Measurements from ENCODE around the gene STARD8. TPM values are rescaled to one million over a fixed set of nuclear protein-coding genes. Genes with fewer than 3 reads are reported as not detected.
"Not testable (repeated sequence)": the region's sequence is repeated elsewhere in the genome, so short reads cannot be mapped to it uniquely, and the experiment has no call there.

Gene STARD8
- total and polyA plus RNA-seq, 2 donors from 2014 or later = 12.7 to 23.4 TPM

DNA sequence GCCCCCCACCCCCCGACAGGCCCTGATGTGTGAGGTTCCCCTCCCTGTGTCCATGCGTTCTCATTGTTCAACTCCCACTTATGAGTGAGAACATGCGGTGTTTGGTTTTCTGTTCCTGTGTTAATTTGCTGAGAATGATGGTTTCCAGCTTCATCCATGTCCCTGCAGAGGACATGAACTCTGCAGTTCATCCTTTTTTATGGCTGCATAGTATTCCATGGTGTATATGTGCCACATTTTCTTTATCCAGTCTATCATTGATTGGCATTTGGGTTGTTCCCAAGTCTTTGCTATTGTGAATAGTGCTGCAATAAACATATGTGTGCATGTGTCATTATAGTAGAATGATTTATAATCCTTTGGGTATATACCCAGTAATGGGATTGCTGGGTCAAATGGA lies 32.7 kb upstream of the STARD8 start:
- H3K27me3 ChIP-seq (ENCODE audit: control insufficient read depth, insufficient read depth, low read length); H3K9ac ChIP-seq (ENCODE audit: low read length in 3 of 3); H3K27ac ChIP-seq (ENCODE audit: low read depth in 2 of 2, low read length in 2 of 2); FAIRE-seq; H3K4me1 ChIP-seq (ENCODE audit: control insufficient read depth in 2 of 3, insufficient read depth in 2 of 3, low read depth in 1 of 3, low read length in 3 of 3); DNase-seq; H3K9me3 ChIP-seq (ENCODE audit: control insufficient read depth in 2 of 3, insufficient read depth in 1 of 3, low read length in 3 of 3); intact Hi-C loops (cut with DNase I); H3K36me3 ChIP-seq (ENCODE audit: control insufficient read depth in 2 of 3, insufficient read depth in 3 of 3, low read length in 3 of 3); H3K4me3 ChIP-seq (ENCODE audit: low read length in 3 of 3): not testable (repeated sequence)

DNA sequence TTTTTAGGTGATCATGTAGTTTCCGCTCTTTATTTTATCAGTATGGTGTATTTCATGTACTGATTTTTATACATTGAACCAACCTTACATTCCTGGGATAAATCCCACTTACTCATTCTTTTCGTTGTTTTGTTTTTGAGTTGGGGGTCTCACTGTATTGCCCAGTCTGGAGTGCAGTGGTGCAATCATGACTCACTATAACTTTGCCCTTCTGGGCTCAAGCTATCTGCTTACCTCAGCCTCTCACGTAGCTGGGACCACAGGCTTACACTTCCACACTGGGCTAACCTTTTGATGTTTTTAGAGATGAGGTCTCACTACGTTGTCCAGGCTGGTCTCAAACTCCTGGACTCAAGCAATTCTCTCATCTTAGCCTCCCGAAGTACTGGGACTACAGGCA lies 19.5 kb upstream of the STARD8 start:
- no peak overlapping the region for H3K4me3 ChIP-seq (ENCODE audit: low read length in 3 of 3)
- no peaks in the 10 kb centered on the region for H3K4me1 ChIP-seq (ENCODE audit: control insufficient read depth in 2 of 3, insufficient read depth in 2 of 3, low read depth in 1 of 3, low read length in 3 of 3)
- TF ChIP-seq, protein P1, sequence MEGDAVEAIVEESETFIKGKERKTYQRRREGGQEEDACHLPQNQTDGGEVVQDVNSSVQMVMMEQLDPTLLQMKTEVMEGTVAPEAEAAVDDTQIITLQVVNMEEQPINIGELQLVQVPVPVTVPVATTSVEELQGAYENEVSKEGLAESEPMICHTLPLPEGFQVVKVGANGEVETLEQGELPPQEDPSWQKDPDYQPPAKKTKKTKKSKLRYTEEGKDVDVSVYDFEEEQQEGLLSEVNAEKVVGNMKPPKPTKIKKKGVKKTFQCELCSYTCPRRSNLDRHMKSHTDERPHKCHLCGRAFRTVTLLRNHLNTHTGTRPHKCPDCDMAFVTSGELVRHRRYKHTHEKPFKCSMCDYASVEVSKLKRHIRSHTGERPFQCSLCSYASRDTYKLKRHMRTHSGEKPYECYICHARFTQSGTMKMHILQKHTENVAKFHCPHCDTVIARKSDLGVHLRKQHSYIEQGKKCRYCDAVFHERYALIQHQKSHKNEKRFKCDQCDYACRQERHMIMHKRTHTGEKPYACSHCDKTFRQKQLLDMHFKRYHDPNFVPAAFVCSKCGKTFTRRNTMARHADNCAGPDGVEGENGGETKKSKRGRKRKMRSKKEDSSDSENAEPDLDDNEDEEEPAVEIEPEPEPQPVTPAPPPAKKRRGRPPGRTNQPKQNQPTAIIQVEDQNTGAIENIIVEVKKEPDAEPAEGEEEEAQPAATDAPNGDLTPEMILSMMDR (IDR thresholded peaks at IDR 0.05; ENCODE audit: borderline replicate concordance, extremely low read depth, insufficient read depth) = no peak
- no peak for DNase-seq
- no peak overlapping the region for H3K27ac ChIP-seq (ENCODE audit: low read depth in 2 of 2, low read length in 2 of 2)
- intact Hi-C loops (cut with DNase I) = no loop called here
- H3K36me3 ChIP-seq (ENCODE audit: control insufficient read depth in 2 of 3, insufficient read depth in 3 of 3, low read length in 3 of 3) = no peaks in the 10 kb centered on the region
- FAIRE-seq = no peak
- no peak overlapping the region for H3K9ac ChIP-seq (ENCODE audit: low read length in 3 of 3)
- no peaks in the 10 kb centered on the region for H3K27me3 ChIP-seq (ENCODE audit: control insufficient read depth, insufficient read depth, low read length)
- no peaks in the 10 kb centered on the region for H3K9me3 ChIP-seq (ENCODE audit: control insufficient read depth in 2 of 3, insufficient read depth in 1 of 3, low read length in 3 of 3)

DNA sequence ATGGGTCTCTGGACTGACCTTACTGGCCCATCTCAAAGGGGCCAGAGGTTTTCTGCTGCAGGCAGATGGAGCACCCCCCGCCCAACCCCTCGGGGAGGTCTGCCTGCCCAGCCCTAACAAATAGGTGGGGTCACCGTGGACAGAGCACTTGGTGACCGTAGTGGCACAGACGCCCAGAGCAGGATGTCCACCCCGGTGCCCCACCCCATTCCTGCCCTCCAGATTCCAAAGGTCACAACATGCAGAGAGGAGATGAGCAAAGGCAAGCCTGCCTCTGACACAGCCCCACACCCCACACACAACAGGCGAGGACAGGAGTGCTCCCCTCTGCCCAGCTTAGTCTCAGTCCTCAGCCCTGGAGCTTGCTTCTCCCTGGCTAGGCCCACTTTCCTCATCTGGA lies 17.5 kb upstream of the STARD8 start:
- FAIRE-seq; DNase-seq; H3K27me3 ChIP-seq (ENCODE audit: control insufficient read depth, insufficient read depth, low read length); H3K27ac ChIP-seq (ENCODE audit: low read depth in 2 of 2, low read length in 2 of 2); H3K36me3 ChIP-seq (ENCODE audit: control insufficient read depth in 2 of 3, insufficient read depth in 3 of 3, low read length in 3 of 3); H3K9ac ChIP-seq (ENCODE audit: low read length in 3 of 3); H3K4me3 ChIP-seq (ENCODE audit: low read length in 3 of 3); H3K4me1 ChIP-seq (ENCODE audit: control insufficient read depth in 2 of 3, insufficient read depth in 2 of 3, low read depth in 1 of 3, low read length in 3 of 3); H3K9me3 ChIP-seq (ENCODE audit: control insufficient read depth in 2 of 3, insufficient read depth in 1 of 3, low read length in 3 of 3); intact Hi-C loops (cut with DNase I): not testable (repeated sequence)

DNA sequence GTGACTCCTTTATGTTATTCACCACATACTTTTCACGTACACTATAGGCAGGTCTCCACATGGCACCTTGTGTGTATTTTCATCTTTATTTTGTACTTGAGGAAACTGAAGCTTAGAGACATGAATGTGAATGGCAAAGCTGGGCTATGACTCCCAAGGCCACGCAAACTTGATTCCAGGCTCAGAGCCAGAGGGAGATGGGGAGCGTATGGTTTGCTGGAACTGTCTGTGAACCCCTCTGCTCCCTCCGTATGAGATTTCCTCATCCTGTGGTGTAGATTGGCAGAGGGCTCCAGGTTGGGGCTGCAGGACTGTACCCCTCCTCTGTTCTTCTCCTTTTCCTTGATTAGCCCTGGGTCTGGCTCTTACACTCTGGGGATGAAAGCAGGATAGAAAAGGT lies 16.1 kb upstream of the STARD8 start:
- no peak for FAIRE-seq
- Histone ChIP-seq H3K4me1 (ENCODE audit: control insufficient read depth in 2 of 3, insufficient read depth in 2 of 3, low read depth in 1 of 3, low read length in 3 of 3) (no peaks in the 10 kb centered on the region), H3K27me3 (ENCODE audit: control insufficient read depth, insufficient read depth, low read length) (no peaks in the 10 kb centered on the region), H3K27ac (ENCODE audit: low read depth in 2 of 2, low read length in 2 of 2) (no peak overlapping the region), H3K36me3 (ENCODE audit: control insufficient read depth in 2 of 3, insufficient read depth in 3 of 3, low read length in 3 of 3) (no peaks in the 10 kb centered on the region), H3K4me3 (ENCODE audit: low read length in 3 of 3) (no peak overlapping the region), H3K9ac (ENCODE audit: low read length in 3 of 3) (no peak overlapping the region), H3K9me3 (ENCODE audit: control insufficient read depth in 2 of 3, insufficient read depth in 1 of 3, low read length in 3 of 3) (no peaks in the 10 kb centered on the region)
- intact Hi-C loops (cut with DNase I) = no loop called here
- TF ChIP-seq, protein P1 (IDR thresholded peaks at IDR 0.05; ENCODE audit: borderline replicate concordance, extremely low read depth, insufficient read depth) = no peak
- peak in 1 of 5 donors; percentile 40 for DNase-seq

DNA sequence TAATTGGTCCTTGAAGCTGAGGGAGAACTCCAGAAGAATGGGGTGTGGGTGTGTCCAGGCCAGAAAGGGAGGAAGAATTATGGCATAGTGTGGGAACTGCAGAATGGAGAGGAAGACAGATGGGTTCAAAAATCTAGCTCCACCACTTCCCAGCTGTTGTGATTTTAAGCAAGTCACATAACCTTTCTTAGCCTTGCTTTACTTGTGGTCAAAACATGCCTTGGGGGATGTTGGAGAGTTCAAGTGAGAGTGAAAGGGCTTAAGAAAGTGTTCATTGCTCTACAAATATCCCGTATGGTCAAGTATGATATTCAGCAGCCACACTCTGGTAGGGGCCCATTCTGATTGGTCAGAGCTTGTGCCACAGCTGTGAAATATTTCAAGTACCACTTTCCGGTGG lies 15.0 kb upstream of the STARD8 start:
- intact Hi-C loops (cut with DNase I) = no loop called here
- TF ChIP-seq, protein P1 (IDR thresholded peaks at IDR 0.05; ENCODE audit: borderline replicate concordance, extremely low read depth, insufficient read depth) = no peak
- FAIRE-seq = no peak

More for the DNA sequence above, 15.0 kb upstream of the STARD8 start:
- no peaks in the 10 kb centered on the region for H3K36me3 ChIP-seq (ENCODE audit: control insufficient read depth in 2 of 3, insufficient read depth in 3 of 3, low read length in 3 of 3)
- peak in 1 of 5 donors; percentile 26 for DNase-seq
- no peaks in the 10 kb centered on the region for H3K9me3 ChIP-seq (ENCODE audit: control insufficient read depth in 2 of 3, insufficient read depth in 1 of 3, low read length in 3 of 3)
- no peaks in the 10 kb centered on the region for H3K27me3 ChIP-seq (ENCODE audit: control insufficient read depth, insufficient read depth, low read length)
- no peak overlapping the region for H3K4me3 ChIP-seq (ENCODE audit: low read length in 3 of 3)
- H3K4me1 ChIP-seq (ENCODE audit: control insufficient read depth in 2 of 3, insufficient read depth in 2 of 3, low read depth in 1 of 3, low read length in 3 of 3) = no peaks in the 10 kb centered on the region
- H3K27ac ChIP-seq (ENCODE audit: low read depth in 2 of 2, low read length in 2 of 2) = no peak overlapping the region
- no peak overlapping the region for H3K9ac ChIP-seq (ENCODE audit: low read length in 3 of 3)

Data from kidney (tissue), 14 donors.